ENCODE measurements around the gene DNAJC8.

The DNAJC8 gene

DNA sequence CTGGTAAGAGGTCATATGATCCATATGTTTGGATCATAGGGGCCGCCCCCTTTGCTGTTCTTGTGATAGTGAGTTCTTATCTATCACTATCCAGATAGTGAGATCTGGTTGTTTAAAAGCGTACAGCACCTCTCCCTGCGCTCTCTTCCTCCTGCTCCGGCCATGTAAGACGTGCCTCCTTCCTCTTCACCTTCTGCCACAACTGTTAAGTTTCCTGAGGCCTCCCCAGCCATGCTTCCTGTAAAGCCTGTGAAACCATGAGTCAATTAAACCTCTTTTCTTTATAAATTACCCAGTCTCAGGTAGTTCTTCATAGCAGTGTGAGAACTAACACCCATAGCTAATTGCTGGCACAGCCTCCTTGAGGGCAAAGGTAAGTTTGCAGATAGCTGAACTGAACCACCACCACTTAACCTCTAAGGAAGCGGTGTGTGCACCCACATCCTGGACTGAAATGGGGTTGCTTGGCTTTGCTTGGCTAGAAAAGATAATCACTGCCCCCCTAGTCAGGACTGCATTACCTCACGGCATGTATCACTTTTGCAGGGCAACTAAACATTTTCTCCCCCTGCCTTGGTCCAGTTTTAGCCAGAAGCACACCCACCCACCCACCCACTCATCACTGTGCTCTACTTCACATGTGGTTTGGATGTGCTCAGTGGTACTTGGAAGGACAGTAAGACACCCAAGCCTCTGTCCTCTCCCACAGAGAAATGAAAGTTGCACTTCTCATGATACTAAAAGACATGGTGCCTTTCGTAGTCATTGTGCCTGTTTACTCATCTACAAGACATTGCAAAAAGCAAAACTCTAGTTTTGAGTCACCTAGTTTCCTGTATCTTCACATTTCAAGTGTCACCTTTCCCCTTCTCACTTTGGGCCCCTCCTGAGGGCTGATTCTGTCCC lies 33.2 kb downstream of the DNAJC8 start:
- no peak overlapping the region for H3K4me3 ChIP-seq
- no peak for DNase-seq
- no peaks in the 10 kb centered on the region for H3K9me3 ChIP-seq
- H3K27ac ChIP-seq = no peak overlapping the region
- no peaks in the 10 kb centered on the region for H3K27me3 ChIP-seq
- intact Hi-C loops (cut with DNase I; ENCODE audit: low total_unique reads) = no loop called here
- peaks cover 63 to 70% (median 65%) of the 10 kb centered on the region in 3 donors for H3K36me3 ChIP-seq
- TF ChIP-seq, protein P1, sequence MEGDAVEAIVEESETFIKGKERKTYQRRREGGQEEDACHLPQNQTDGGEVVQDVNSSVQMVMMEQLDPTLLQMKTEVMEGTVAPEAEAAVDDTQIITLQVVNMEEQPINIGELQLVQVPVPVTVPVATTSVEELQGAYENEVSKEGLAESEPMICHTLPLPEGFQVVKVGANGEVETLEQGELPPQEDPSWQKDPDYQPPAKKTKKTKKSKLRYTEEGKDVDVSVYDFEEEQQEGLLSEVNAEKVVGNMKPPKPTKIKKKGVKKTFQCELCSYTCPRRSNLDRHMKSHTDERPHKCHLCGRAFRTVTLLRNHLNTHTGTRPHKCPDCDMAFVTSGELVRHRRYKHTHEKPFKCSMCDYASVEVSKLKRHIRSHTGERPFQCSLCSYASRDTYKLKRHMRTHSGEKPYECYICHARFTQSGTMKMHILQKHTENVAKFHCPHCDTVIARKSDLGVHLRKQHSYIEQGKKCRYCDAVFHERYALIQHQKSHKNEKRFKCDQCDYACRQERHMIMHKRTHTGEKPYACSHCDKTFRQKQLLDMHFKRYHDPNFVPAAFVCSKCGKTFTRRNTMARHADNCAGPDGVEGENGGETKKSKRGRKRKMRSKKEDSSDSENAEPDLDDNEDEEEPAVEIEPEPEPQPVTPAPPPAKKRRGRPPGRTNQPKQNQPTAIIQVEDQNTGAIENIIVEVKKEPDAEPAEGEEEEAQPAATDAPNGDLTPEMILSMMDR (IDR thresholded peaks at IDR 0.05) = no peak
- no peaks in the 10 kb centered on the region for H3K4me1 ChIP-seq

DNA sequence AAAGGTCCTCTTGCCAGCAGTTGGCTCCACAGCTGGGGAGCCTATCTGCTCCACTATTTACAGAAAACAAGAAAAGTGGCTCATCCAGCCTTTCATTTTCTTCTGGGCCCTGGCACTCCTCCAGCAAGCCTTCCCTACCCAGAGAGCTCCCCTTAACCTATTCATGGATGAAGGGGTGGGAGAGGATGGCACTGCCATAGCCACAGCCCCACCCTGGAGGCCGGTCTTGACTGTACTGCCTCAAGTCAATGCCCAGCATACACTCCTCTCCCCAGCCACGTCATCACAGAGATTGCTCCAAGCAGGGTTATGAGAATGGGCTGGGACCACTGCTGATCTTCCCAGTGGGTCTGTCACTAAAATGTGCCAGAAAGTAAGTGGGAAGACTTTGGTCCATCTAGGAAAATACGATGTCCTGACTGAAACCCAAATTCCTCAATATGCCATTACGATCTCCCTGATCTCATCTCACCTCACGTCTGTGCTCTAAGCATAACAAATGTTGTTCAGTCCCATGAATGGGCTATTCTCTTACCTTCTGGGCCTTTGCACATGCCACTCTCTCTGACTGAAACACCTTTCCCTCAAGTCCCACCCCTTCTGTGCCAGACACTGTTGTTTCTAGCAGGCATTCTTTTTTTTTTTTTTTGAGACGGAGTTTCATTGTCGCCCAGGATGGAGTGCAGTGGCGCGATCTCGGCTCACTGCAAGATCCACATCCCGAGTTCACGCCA lies 35.0 kb downstream of the DNAJC8 start:
- Histone ChIP-seq H3K4me3 (no peak overlapping the region), H3K36me3 (peaks cover 46 to 53% (median 48%) of the 10 kb centered on the region in 3 donors), H3K27ac (no peak overlapping the region), H3K9me3 (no peaks in the 10 kb centered on the region), H3K4me1 (no peaks in the 10 kb centered on the region), H3K27me3 (no peaks in the 10 kb centered on the region)
- DNase-seq = peak in 1 of 2 donors; percentile 35
- TF ChIP-seq, protein P1 (IDR thresholded peaks at IDR 0.05) = no peak
- intact Hi-C loops (cut with DNase I; ENCODE audit: low total_unique reads) = no loop called here

DNA sequence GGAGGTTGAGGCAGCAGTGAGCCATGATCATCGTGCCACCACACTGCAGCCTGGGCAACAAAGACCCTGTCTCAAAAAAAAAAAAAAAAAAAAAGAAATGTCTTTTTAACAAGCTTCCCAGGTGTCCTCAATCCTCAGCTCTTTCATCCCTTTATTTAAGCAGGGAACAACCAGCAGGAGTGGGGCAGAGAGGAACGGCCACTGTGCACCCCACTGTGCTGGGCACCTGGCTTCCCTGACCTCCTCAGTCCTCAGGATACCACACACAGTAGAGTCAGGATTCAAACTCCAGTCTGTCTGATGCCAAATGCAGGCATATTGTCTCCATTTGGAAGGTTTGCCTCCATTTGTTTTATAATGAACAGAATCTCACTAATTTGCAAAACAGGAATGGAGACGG lies 36.5 kb downstream of the DNAJC8 start:
- H3K4me1 ChIP-seq = no peaks in the 10 kb centered on the region
- peaks cover 32 to 37% (median 33%) of the 10 kb centered on the region in 3 donors for H3K36me3 ChIP-seq
- no peak overlapping the region for H3K27ac ChIP-seq
- H3K27me3 ChIP-seq = no peaks in the 10 kb centered on the region
- no peaks in the 10 kb centered on the region for H3K9me3 ChIP-seq
- no peak for DNase-seq
- intact Hi-C loops (cut with DNase I; ENCODE audit: low total_unique reads) = no loop called here
- H3K4me3 ChIP-seq = no peak overlapping the region
- TF ChIP-seq, protein P1 (IDR thresholded peaks at IDR 0.05) = no peak

DNA sequence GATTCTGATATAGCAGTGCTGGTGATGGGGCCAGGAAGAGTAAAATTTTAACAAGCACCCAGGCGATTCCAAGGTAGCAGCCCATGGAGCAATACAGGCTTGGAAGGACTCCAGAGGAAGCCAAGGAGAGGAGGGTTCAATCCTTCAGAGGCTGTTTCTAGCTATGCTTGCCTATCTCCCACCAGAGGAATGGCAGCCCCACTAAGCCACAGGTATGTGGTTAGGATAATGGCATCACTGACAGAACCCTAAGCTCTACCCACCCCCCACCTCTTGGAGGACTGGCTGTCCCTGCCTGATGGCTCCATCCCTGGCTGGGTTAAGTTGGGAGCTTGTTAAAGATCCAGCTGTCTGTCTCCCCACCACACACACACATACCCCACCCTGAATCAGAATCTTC lies 37.0 kb downstream of the DNAJC8 start:
- TF ChIP-seq, protein P1 (IDR thresholded peaks at IDR 0.05) = no peak
- Histone ChIP-seq H3K4me3 (no peak overlapping the region), H3K27ac (no peak overlapping the region), H3K27me3 (no peaks in the 10 kb centered on the region), H3K9me3 (no peaks in the 10 kb centered on the region), H3K36me3 (peaks cover 27 to 32% (median 27%) of the 10 kb centered on the region in 3 donors), H3K4me1 (no peaks in the 10 kb centered on the region)
- peak in 1 of 2 donors; percentile 12 for DNase-seq
- intact Hi-C loops (cut with DNase I; ENCODE audit: low total_unique reads) = no loop called here

DNA sequence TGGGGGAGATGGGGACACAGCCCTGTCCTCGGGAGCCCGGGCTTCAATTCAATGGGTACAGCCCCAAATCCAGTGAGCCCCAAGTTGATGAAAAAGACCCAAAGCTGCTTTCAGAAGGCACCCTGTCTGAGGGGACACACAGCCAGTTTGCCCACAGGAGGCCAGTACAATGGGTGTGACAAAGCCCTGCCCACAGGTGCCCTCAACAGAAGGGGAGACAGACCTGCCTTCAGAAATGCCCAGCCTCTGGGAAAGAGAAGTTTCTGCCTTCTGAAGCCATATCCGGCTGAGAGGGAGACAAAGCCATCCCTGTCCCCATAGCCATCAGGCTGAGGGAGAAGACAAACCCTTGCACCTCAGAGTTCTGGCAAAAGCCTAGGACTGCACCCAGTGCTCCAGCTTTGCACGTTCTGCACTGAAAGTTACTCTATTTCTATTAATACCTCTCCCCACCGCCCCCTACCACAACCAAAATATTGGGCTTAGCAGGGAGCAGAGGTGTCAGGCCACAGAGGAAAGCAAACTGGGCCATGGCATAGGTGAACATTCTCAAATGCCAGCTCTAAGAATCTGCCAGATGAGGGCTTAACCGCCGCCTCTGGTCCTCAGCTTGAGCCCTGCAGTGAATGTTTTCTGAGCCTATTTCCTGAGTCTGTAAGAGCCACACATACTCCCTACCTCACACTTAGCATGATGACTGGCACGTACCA lies 38.3 kb downstream of the DNAJC8 start:
- intact Hi-C loops (cut with DNase I; ENCODE audit: low total_unique reads) = no loop called here
- Histone ChIP-seq H3K4me3 (no peak overlapping the region), H3K27ac (no peak overlapping the region), H3K27me3 (no peaks in the 10 kb centered on the region), H3K9me3 (no peaks in the 10 kb centered on the region), H3K36me3 (peaks cover 14 to 19% (median 14%) of the 10 kb centered on the region in 3 donors), H3K4me1 (no peaks in the 10 kb centered on the region)
- DNase-seq = peak in 1 of 2 donors; percentile 10
- TF ChIP-seq, protein P1 (IDR thresholded peaks at IDR 0.05) = no peak
